Left ventricle myocardium superior (tissue), 1 donor: ENCODE results near the gene MCC. TPM values are rescaled to one million over a fixed set of nuclear protein-coding genes. Genes with fewer than 3 reads are reported as not detected.

Experiments used
- ATAC-seq: fragments of 200-7000 bp; cut with Tn5 transposase; one replicate; pipeline ENCODE4 v1.9.1; 2020; ENCODE audit warnings: mild to moderate bottlenecking, moderate library complexity
- DNase-seq: peaks from one replicate; pipeline ENCODE4 v3.0.0-alpha.2; 2020
- intact Hi-C: fragments of 100-400 bp; cut with micrococcal nuclease; formaldehyde crosslinking; loops from one replicate; pipeline ENCODE4 v1.11.0; 2022
- total RNA-seq: library from RNA; stranded (reverse); fragmentation: NEBNext Ultra II Directional; extraction: Animal tissue kit (Norgen Biotek cat#: 25700); gene quantifications from one replicate; pipeline ENCODE4 v1.2.1, GENCODE V29; 2021
- donor health status: DM: no; HTN: yes; CAD: no; lungs with severe emphysema.

Gene MCC
- total RNA-seq, 1 donor from 2014 or later: 27.1 TPM

DNA sequence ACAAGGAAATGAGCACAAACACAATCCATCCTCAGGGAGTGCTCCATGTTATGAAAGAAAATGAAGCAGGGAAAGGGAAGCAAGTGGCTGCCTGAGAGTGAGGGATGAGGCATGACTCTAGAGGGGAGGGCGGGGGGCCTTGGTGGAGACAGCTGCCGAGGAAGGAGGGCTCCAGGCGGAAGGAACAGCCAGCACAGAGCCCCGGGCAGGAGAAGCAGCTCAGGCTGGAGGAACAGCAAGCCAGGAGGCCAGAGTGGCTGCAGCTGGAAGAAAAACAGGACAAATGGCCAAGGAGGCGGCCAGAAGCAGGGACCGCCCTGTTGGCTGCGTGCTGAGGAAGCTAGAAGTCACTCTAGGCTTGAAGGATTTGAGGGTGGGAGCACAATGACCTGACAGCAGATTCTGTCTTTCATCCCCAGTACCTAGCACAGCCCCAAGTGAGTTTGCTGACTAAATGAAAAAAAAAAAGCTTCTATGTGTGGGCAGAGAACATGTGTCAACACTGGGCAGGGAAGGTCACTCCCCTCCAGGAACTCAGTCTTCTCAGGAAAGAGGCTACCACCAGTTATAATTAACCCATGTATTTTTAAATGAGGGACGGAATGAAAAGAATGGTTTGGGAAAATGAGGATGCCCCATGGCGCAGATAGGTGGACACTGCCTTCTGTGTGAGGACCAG lies 368.9 kb downstream of the MCC start:
- intact Hi-C loops: no loop called here
- ATAC-seq (peak; percentile 90), DNase-seq (peak; percentile 84)

DNA sequence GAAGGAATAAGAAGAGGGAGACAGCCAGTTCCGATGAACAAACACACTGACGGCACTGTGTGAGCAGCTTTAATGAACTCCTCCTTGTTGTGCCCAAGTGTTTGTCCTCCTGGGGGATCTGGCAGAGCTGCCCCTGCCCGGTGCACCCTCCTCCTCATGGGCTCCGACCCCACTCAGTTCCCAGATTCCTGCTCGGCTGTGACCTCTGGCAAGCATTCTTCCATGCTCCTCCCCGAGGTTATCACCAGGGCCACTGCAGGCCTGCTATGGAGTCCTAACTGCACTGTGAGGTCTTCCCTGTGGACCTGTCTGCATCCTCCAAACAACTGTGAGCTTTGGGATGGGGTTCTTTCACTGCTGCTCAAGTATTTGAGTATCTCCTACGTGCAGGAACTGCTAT lies 369.5 kb downstream of the MCC start:
- intact Hi-C loops: no loop called here
- peak; percentile 52 for ATAC-seq
- peak; percentile 37 for DNase-seq

DNA sequence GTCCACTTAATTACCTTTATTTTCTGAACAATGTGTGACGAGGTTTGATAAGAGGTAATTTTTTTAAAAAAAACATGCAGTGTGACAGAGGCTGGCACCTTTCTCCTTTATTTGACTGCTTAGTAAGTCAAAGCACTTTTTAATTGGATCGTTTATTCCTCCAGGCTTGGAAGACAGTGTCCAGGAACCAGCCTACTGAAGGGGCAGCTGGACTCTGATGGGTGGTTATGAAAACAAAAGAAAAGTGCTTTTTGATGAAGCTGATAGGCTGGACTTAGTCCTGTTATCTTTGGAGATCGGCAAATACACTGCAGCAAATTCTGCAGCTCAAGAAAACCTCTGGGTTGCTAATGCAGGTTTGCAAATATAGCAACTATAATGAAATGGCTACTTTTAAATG lies 370.0 kb downstream of the MCC start:
- intact Hi-C loops: no loop called here
- no peak for DNase-seq
- no peak for ATAC-seq

DNA sequence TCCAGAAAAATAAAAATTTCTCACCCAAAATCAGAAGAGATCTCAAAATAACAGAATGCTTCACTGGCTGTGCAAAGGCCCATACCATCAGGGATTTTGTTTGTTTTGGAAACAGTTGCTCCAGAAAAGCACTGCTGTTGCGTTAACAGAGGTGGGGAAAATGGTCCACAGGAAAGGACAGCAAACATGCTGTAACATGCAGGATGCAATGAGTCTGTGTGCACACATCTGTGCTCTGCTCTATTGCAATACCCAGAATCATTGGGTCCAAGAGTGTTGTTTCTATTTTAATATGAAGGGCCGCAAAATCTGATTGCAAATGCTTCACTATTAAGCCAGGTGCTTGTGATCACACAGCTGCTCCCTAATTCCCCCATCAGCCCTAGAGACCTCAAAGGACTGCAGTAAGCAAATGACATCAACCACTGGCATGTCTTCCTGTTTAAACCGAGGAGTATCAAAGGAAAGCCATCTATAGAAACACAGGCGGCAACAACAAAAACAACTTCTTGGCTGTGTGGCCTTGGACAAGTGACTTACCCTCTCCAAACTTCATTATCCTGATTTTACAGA lies 370.6 kb downstream of the MCC start:
- DNase-seq: no peak
- peak; percentile 11 for ATAC-seq
- intact Hi-C loops: no loop called here

DNA sequence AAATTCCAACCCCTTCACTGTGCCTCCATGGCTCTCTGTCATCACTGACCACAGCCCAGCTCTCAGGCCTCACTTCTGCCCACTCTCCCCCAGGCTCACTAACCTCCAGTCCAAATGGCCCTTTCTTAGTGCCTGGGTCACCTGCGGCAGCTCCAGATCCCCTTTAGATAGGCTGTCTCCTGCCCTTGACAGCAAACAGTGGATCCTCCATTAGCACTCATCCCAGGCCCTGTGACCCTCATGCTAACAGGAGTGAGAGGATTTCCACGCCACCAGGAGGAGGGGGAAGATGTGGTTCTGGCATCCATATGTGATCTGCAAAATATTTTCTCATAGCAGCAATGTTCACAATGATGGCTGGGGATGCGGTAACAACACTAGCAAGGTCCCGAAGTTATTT lies 372.3 kb downstream of the MCC start:
- DNase-seq: no peak
- intact Hi-C loops: no loop called here
- no peak for ATAC-seq

DNA sequence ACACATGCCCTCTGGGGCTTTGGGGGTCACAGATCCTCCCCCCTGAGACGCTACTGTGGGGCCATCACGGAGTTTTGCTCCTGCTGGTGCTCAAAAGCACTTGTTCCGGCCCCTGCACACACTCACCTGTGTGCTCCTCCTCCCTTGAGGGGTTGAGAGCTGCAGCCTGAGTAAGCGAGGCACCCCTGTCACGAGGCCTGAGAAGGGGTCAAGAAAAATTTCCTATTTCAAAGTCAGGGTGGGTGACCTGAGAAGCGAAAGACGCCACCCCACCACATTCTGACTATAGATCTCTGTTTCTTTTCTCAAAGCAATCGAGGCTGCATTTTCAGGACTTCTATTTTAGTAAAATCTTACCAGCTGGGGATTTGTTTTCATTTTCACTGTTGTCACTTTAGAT lies 373.2 kb downstream of the MCC start:
- ATAC-seq (no peak), DNase-seq (no peak)
- intact Hi-C loops: no loop called here

DNA sequence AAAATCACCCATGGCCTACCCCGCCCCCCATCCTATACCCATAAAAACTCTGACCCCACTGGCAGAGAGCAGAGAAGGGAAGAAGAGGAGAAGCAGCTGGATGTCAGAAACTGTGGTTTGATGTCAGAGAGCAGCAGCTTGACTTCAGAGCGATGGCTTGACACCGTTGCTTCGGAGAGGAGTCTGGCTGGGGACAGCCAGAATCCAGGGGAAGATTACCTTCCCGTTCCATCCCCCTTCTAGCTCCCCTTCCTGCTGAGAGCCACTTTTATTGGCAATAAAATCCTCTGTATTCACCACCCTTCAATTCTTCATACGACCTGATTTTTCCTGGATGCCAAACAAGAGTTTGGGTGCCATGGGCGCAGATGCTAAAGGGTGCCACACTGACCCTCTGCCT lies 373.7 kb downstream of the MCC start:
- ATAC-seq (no peak), DNase-seq (no peak)
- intact Hi-C loops: no loop called here

DNA sequence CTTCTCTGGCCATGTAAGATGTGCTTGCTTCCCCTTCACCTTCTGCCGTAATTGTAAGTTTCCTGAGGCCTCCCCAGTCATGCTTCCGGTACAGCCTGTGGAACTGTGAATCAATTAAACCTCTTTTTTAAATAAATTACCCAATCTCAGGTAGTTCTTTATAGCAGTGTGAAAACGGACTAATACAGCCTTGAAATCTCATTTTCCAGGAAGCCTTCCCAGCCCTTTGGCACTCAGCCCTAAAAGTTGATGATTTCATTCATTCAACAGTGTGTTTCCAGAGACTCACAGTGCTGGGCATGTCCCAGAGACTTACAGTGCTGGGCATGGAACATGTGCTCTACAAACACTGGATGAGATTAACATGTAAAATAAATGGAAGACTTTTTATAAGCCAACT lies 375.8 kb downstream of the MCC start:
- peak; percentile 69 for ATAC-seq
- intact Hi-C loops: no loop called here
- no peak for DNase-seq

DNA sequence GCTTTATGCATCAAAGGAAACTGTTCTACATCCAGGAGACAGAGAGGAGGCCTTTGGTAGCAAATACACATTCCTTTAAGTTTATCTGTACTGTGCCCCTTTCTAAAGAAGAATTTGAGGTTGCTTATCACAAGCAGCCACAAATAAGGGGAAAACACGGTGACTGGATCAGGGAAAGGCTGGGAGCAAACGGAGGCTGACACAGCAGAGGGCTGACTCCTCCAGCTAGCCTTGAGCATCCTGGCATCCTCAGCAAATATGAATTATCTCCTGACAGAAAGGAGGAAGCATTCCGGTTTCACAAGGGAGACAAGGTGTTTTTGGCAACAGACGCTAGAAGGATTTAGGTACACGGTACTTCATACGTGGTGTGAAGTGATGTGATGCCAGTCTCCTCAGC lies 378.1 kb downstream of the MCC start:
- intact Hi-C loops: no loop called here
- DNase-seq: no peak
- no peak for ATAC-seq

DNA sequence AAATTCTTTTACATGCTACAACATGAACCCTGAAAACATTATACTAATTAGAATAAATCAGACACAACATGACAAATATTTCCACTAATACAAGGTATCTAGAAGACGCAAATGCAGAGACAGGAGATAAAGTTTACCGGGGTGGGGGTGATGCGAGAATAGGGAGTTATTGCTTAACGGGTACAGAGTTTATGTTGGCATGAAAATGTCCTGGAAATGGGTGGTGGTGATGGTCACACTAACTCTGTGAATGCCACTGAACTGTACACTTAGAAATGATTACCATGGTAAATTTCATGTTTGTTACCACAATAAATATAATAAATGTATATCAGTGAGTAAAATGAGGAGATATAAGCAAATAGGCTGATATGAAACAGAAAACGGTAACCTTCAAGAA lies 378.9 kb downstream of the MCC start:
- ATAC-seq (no peak), DNase-seq (no peak)
- intact Hi-C loops: no loop called here

DNA sequence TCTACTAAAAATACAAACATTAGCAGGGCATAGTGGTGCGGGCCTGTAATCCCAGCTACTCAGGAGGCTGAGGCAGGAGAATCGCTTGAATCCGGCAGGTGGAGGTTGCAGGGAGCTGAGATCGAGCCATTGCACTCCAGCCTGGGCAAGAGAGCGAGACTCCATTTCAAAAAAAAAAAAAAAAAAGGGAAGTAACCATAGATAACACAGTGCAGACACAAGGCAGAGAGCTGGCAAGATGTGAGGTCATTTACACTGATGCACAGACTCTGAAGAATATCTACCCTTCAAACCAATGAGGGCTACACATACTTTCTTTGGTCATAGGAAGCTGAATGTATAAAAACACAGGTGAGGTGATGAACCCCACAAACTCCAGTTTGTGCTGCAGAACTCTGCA lies 379.8 kb downstream of the MCC start:
- intact Hi-C loops: no loop called here
- ATAC-seq (no peak), DNase-seq (no peak)

DNA sequence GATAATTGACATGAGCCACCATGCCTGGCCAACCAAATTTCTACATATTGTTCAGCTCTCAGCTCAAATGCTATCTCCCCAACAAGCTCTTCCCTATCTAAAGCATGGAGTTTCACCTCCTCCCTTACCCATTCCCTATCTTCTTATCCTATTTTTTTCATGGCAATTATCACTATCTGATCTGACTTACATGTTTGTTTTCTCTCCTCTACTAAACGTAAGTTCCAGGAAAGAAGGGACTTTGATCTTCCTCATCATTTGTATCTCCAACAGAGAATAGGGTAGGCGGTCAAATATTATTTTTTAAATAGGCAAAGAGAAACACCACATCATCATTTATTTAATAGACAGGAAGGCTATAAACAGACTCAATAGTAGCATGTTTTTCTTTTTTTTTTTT lies 381.4 kb downstream of the MCC start:
- ATAC-seq (no peak), DNase-seq (no peak)
- intact Hi-C loops: no loop called here

DNA sequence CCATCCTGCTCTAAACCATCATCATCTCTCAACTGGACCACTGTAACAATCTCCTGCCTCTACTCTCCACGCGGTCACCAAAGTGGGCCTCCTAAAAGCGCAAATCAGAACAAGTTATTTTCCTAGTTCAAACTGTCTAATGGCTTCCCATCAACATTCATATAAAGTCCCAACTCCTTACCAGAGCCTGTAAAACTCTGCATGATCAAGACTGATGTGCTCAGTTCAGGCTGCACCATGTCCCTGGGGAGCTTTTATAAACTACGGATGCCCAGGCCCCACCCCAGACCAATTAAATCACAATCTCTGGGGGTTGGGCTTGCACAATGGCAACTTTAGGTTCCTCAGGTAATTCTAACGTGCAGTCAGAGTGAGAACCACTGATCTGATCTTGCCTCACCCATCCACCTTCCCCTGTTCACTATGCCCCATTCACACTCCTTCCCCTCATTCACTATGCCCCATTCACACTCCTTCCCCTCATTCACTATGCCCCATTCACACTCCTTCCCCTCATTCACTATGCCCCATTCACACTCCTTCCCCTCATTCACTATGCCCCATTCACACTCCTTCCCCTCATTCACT lies 382.5 kb downstream of the MCC start:
- intact Hi-C loops: no loop called here
- DNase-seq: no peak
- no peak for ATAC-seq

DNA sequence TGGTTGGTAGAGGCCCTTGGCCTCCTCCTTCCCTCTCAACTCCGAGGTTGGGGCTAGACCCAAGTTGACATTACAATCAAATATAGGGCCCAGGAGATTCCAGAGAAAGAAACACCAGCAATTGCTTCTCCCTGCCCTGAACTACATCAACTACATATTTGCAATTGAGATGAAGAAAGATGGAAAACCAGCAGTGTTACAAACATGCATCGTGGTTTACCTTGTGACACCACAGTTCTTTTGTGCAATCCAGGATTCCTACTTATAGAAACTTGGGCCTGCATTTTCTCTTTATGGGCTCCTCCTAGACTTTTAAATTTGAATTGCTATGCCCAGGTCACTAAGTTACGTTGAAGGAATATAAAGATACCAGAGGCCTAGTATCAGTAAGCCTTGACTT lies 384.9 kb downstream of the MCC start:
- intact Hi-C loops: no loop called here

DNA sequence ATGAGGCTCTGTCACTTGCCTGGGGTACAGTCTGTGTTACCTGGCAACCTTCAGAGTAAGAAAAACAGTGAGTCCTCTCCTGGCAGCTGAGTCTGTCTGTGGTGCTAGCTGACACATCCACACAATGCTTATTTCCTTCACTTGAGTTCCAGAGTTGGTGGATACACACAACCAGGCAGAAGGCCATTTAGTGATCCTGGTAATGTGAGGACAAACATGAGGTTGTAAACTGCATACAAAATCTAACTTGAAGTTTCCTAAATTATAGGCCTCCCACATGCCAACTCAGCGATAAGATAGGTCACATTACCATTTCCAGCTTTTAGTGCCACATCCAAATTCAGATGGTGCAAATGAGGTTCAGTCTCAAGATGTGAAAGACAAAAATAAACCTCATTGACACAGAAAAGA lies 386.1 kb downstream of the MCC start:
- intact Hi-C loops: no loop called here
- DNase-seq: no peak
- ATAC-seq: peak; percentile 87

More for the DNA sequence above, 384.9 kb downstream of the MCC start:
- DNase-seq: no peak
- no peak for ATAC-seq

DNA sequence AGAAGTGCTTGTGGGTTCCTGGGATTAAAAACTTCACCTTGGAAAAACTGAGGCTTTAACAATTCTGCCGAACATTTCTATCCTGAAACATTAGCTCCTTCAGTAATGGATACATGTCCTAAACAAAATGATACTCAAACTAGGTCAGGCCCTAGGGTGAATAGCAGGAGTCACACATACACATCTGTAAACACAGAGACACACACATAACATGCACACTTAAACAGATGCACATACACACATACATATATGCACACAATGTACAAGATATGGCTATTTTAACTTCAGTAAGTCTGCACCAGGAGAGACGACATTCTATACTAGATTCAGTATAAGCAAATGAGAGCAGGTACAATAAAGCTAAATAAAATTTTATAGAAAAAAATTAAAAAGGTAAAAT lies 387.3 kb downstream of the MCC start:
- no peak for ATAC-seq
- no peak for DNase-seq
- intact Hi-C loops: no loop called here

DNA sequence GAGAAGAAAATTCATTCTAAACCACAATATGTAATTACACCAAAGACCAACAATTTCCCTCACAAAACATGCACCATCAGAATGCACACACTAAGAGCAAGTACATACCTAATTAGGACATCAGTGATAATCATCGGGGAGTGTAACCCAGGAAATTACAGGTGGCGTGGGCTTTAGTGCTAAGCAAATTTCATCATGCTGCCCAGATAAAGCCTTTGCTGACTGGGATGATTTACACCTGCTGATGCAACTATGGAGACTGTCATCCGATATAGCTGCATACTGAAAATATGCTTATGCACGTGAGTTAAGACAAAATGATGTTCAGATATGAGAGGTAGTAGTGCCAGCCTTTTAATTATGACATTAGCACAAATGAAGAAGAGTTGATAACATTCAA lies 388.4 kb downstream of the MCC start:
- intact Hi-C loops: no loop called here
- no peak for ATAC-seq
- DNase-seq: no peak

DNA sequence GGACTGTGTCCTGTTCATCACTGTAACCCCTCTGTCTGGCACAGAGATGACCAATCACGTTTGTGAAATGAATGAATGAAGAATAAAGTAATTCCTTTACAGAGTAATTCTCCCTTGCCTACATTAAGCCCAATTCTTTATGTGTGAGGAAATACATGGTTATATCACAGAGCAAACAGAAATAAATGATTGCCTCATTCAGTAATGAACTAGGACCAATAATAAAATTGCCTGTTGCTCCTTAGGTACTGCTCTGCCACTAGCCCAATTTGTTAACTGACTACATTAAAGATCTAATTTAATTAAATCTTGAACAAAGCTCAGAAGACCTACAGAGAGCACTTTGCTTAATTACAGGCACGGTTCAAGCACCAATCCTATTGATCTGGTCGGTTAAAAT lies 389.9 kb downstream of the MCC start:
- intact Hi-C loops: no loop called here
- DNase-seq: no peak
- ATAC-seq: no peak

DNA sequence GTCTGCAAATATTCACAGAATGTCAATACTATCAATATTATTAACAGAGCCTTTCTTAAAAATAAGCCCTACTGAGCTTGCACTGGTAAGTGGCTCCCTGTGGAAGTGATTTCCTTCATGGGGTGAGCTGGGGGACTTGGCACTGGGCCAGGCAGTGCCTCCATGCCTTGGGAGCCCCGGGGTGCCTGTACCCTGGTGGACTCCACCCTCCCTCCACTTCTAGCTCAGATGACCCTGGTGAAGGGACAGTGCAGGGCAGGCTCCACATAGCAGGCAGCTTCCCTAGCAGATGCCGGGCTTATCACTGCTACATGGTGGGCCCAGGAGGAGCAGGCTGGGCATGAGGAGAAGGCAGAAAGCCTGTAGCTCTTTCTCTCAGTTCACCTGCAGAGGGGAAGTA lies 392.4 kb downstream of the MCC start:
- DNase-seq (no peak), ATAC-seq (no peak)
- intact Hi-C loops: no loop called here

DNA sequence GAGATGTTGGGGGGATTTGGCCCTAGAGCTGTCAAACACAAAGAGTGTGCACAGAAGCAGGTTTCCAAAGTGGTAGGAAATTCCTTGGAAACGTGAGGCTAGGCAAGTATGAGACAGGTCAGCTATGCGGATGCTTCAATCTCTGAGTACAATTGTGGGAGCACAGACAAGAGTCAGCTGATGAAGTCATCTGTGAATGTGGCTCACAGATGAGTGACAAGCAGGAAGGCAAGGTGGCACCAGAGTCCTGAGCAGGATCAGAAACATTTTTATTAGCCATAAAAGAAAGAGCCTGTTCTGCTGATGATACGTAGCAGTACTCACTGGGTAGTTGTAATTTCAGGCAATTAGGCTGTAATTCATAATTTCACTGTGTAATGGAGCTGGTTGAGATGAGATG lies 394.7 kb downstream of the MCC start:
- intact Hi-C loops: no loop called here
- DNase-seq (no peak), ATAC-seq (no peak)

DNA sequence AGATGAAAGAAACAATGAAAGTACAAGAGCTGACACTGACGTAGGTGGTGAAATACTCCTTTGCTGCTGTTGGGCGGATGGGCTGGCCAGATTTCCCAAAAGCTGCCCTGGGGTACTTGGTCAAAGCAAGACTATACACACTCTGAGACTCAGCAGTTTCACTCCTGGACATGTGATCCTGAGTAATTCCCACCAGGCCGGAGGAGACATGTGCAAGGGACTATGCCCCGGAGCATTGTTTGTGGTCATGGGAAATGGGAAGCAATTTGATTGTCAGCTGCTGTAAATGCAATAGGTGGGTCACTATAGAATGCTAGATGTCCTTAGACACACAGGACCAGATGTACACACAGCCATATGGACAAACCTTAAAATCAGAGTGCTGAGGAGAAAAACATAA lies 395.6 kb downstream of the MCC start:
- intact Hi-C loops: no loop called here
- no peak for ATAC-seq
- DNase-seq: no peak
